Stimulated activated CD8-positive, alpha-beta memory T cell treated with anti-CD3 and anti-CD28 coated beads, Interleukin-7, amount 100 ng/mL, for 1 hour (primary cell): ENCODE data around the gene SHISA5.
"Not testable (repeated sequence)": the region's sequence is repeated elsewhere in the genome, so short reads cannot be mapped to it uniquely, and the experiment has no call there.

Experiments used
- DNase-seq, 2 donors: peaks; one replicate each; pipeline ENCODE4 v3.0.0-alpha.2; 2020; ENCODE audit warnings: low read depth in 2 of 2

The SHISA5 gene, protein sequence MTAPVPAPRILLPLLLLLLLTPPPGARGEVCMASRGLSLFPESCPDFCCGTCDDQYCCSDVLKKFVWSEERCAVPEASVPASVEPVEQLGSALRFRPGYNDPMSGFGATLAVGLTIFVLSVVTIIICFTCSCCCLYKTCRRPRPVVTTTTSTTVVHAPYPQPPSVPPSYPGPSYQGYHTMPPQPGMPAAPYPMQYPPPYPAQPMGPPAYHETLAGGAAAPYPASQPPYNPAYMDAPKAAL

DNA sequence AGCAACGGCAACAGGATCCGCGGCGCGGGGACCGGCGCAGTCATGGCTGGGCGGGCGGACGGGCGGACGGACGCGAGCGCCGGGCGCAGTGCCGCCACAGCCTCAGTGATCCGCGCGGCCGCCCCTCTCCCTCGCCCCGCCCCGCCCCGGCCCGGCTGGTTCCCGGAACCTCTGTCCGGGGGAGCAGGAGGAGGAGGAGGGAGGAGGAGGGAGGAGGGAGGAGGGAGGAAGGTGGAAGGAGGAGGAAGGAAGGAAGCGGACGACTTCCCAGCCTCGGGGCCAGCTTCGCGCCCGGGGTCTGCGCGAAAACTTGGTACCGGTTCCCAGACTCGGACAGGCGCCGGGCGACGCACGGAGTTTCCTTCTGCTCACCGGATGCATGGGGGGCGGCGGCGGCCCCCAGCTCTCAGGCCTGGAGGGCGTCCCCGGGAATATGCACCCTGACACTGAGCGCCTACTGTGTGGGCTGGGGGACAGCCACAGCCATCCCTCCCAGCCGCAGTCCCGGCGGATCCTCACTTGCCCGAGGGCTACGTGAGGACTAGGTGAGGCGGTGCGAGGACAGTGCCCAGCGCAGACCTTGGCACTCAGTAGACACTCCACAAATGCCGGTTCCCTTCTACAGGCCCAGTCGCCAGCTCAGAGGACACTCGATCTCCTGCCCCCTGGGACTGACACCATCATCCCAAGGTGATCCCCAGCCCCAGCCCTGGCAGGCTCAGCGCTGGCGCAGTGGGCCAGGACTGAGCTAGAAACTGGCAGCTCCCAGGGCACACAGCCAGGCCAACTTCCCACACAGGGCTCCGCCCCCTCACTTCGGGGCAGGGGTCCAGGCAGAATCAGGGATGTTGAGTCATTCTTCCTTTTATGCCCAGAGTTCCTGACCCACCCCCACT lies at the start of gene SHISA5:
Gene SHISA5 (minus strand): TSS at position 124 of the 896 bp plus-strand sequence. CDS start 80 bp downstream, at position 44.
- peak; percentile 14 to 32 for DNase-seq

- no peak for DNase-seq
Measured at GRCh38 chr3:48553361-48553760, 49.4 kb upstream of the SHISA5 start.

- DNase-seq, result no peak
Measured at GRCh38 chr3:48552111-48552951, 48.4 kb upstream of the SHISA5 start.

DNA sequence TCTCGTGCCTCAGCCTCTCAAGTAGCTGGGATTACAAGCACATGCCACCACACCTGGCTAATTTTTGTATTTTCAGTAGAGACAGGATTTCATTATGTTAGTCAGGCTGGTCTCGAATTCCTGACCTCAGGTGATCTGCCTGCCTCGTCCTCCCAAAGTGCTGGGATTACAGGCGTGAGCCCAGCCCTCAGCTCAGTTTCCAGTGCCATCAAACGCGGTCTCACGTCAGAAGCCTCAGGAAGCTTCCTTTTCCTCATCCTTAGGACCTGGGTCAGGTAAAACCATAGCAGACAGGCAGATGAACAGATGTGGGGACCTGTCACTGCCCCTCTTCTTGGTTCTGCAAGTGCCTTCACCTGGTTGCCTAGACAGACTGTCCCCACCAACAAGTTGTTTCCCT lies 47.7 kb upstream of the SHISA5 start:
- DNase-seq, result not testable (repeated sequence)

- peak; percentile 56 to 79 for DNase-seq
Measured at GRCh38 chr3:48548729-48549705, 45.0 kb upstream of the SHISA5 start.

DNA sequence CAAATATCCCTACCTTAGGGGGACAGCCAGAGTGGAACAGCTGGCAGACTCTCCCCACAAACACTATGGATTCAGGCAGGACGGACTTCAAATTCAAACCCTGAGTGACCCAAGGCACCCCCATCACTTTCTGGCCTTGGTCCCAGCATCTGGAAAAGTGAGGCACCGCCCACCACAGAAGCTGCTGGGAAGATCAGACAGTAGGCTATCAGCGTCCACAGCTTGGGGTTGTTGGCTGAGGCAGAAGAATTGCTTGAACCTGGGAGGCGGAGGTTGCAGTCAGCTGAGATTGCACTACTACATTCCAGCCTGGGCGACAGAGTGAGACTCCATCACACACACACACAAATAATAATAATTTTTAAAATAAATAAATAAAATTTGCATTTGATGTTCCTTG lies 44.2 kb upstream of the SHISA5 start:
- no peak for DNase-seq

GRCh38 chr3:48546203-48546829 lies 42.3 kb upstream of the SHISA5 start:
- no peak for DNase-seq

- DNase-seq, result no peak
Measured at GRCh38 chr3:48544141-48544540, 40.2 kb upstream of the SHISA5 start.

DNA sequence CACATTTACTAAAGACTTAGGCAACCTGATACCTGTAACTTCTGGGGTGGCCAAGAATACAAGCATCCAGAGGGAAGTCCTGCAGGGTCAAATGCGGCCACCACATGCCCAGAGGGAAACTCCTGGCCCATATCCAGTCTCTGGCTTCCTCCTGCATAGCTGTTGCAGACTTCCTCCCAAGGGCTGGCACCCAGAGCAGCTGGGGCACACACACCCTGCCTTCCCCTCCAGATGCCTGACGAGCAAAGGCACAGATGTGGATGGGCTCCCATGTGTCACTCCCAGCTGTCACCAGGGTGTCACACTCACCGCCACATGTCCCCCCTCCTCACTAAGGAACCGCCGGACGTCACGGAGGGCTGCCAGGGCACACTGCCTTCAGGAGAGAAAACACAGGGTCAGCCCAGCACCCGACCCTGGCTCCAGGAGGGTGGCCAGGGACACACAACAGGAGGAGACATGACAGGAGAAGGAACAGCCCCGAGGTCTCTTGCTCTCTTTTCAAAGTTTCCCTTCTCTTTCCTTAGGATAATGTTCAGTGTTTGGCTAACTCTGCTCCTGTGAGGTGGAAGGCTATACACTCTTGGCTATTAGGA lies 39.4 kb upstream of the SHISA5 start:
- DNase-seq, result no peak

DNA sequence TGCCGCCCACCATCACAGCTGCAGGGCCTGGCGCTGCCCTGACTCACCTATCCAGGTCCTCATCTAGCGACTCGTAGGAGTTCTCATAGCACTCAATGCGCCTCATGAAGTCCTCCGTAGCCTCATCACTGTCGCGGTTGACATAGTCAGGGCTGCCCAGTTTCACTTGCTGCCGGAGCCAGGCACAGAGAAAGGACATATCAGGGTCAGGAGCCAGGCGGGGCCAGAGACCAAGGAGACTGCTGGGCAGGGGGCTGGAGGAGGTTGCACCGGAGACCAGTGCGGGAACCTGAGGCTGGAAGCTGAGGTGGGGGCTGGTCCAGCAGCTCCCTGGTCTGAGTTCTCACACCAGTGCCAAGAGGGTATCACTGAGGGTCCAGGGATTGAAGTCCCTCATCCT lies 34.5 kb upstream of the SHISA5 start:
- DNase-seq, result no peak

DNA sequence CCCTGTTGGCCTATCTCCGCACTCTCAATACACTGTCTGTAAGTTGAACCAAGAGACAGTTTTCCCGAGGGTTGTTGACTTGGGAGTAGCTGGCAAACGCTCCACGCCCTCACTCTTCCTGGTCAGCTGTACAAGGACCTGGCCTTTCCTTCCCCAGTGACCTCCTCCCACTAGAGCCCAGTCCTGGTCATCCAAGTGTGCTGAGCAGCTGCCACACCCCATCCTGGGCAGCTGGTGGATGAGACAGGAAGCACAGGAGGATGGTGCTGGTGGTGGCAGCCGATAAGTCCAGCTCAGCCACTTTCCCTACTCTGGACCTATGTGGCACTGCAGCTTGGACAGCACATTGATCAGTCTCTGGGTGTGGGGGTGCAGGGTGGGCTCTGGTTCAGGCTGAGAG lies 32.8 kb upstream of the SHISA5 start:
- DNase-seq, result no peak

DNA sequence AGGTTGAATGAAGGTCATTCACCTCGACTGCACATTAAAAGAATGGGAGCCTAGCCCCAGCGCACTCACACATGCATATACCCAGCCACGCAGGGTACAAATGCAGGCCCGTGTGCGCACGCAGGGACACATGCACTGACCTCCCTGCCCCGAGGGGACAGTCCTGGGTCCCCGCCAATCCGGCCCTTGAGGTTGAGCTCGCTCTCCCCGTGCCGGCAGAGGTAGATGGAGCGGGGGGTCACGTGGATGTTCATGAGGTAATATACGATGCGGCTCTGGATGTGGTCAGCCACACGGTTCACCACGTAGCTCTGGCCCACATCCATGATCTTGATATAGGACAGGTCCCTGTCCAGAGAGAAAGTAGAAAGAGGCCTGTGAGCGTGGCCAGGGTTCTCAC lies 32.1 kb upstream of the SHISA5 start:
- no peak for DNase-seq

GRCh38 chr3:48535578-48535977 lies 31.6 kb upstream of the SHISA5 start:
- no peak for DNase-seq

DNA sequence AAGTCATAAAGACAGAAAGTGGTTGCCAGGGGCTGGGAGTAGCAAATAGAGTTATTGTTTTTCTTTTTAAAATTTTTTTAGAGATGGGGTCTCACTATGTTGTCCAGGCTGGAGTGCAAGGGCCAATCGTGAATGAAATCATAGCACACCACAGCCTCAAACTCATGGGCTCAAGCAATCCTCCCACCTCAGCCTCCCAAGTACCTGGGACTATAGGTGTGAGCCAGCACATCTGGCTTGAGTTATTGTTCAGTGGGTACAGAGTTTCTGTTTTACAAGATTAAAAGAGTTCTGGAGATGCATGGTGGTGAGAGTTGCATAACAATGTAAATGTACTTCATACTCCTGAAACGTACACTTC lies 29.0 kb upstream of the SHISA5 start:
- no peak for DNase-seq

DNA sequence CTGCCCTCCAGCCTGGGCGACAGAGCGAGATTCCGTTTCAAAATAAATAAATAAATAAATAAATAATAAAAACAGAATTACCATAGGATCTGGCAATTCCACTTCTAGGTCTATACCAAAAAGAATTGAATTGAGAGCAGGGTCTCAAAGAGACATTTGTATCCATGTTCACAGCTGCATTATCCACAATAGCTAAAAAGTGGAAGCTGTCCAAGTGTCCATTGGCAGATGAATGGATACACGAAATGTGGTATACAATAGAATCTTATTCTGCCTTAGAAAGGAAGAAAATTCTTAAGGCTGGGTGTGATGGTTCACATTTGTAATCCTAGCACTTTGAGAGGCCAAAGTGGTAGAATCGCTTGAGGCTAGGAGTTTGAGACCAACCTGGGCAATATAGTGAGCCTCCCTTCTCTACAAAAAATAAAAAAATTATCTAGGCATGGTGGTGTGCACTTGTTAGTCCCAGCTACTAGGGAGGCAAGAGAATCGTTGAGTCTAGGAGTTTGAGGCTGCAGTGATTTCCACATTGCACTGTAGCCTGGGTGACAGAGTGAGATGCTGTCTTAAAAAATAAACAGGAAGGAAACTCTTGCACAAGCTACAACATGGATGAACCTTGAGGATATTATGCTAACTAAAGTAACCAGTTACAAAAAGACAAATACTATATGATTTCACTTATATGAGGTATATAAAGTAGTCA lies 28.4 kb upstream of the SHISA5 start:
- no peak for DNase-seq

GRCh38 chr3:48530701-48531100 lies 26.7 kb upstream of the SHISA5 start:
- DNase-seq, result not testable (repeated sequence)

- DNase-seq, result no peak
Measured at GRCh38 chr3:48528754-48529153, 24.8 kb upstream of the SHISA5 start.

- DNase-seq, result no peak
Measured at GRCh38 chr3:48528048-48528447, 24.1 kb upstream of the SHISA5 start.

GRCh38 chr3:48524970-48525369 lies 21.0 kb upstream of the SHISA5 start:
- no peak for DNase-seq

- no peak for DNase-seq
Measured at GRCh38 chr3:48521635-48522034, 17.7 kb upstream of the SHISA5 start.
